K562 (cell line): Measurements from ENCODE around the gene NEMF. TPM values are rescaled to one million over a fixed set of nuclear protein-coding genes. Genes with fewer than 3 reads are reported as not detected.
A peak's percentile ranks its signal among the peaks of the same experiment; 100 is the strongest.
"Not testable (repeated sequence)": the region's sequence is repeated elsewhere in the genome, so short reads cannot be mapped to it uniquely, and the experiment has no call there.

Source experiments
- ATAC-seq: fragments of 200-7000 bp; cut with Tn5 transposase; 3 replicates; pipeline ENCODE4 v1.9.1; 2020; ENCODE audit warnings: moderate library complexity
- BruUV-seq: library from RNA; stranded (reverse); fragments of 400-500 nt; replicated peaks from 2 replicates; lab custom pipeline; 2021; lab: Mats Ljungman, UMichigan
- CTCF ChIA-PET: fragments of 300-600 bp; formaldehyde crosslinking; extraction: SDS; loops from one replicate; lab custom pipeline; 2021; ENCODE audit warnings: low intra/inter-chr PET ratio; lab: Yijun Ruan, JAX
- POLR2A ChIA-PET: fragments of 300-600, 350-650 bp; sonication (Branson Sonifier 250); formaldehyde crosslinking; extraction: SDS; loops from one replicate; lab custom pipeline; 2021; ENCODE audit warnings: antibody characterized with exemption, inconsistent platforms; lab: Yijun Ruan, JAX
- DNase-seq, 4 experiments: peaks; one replicate each; pipeline versions ENCODE4 v3.0.0 to v3.0.0-alpha.2; 2011 to 2018; ENCODE audit warnings: low spot score in 3 of 4, mixed read lengths in 3 of 4; ENCODE audit errors: extremely low read depth in 1 of 4
- FAIRE-seq: peaks from 2 replicates; lab custom pipeline; 2011; peaks lifted over from hg19 to GRCh38; lab: Jason Lieb, UNC
- H2AFZ ChIP-seq: 2 replicates; pipeline ENCODE4 v1.6.0; 2011; ENCODE audit warnings: low read depth, low read length, control low read depth, inconsistent platforms
- H3K27ac ChIP-seq: fragments of 200-600 bp; 3 replicates; pipeline ENCODE4 v1.8.0; 2011; ENCODE audit warnings: low read depth, mild to moderate bottlenecking, control low read depth, inconsistent platforms, low read length, moderate library complexity, mixed read lengths; ENCODE audit errors: extremely low read depth
- H3K27me3 ChIP-seq, 2 experiments: fragments of 300-600 bp in 1 of 2; 2 replicates in 1 of 2; 3 replicates in 1 of 2; pipeline versions ENCODE4 v1.6.0 to v1.8.0; 2011; ENCODE audit warnings: inconsistent platforms in 2 of 2, low read length in 2 of 2, mild to moderate bottlenecking in 1 of 2, mixed read lengths in 1 of 2, moderate library complexity in 1 of 2; ENCODE audit not compliant: control insufficient read depth in 2 of 2, insufficient read depth in 2 of 2
- H3K36me3 ChIP-seq: fragments of 300-600 bp; 3 replicates; pipeline ENCODE4 v1.8.0; 2011; ENCODE audit warnings: mild to moderate bottlenecking, low read length, inconsistent platforms; ENCODE audit not compliant: control insufficient read depth, insufficient read depth
- H3K4me1 ChIP-seq, 2 experiments: fragments of 200-600 bp in 1 of 2; replicated peaks in 1 of 2; 2 replicates in 1 of 2; 3 replicates in 1 of 2; pipeline versions ENCODE4 v1.5.1 to v1.8.0; 2011; ENCODE audit warnings: inconsistent platforms in 2 of 2, low read length in 2 of 2, mild to moderate bottlenecking in 1 of 2, mixed read lengths in 1 of 2, moderate library complexity in 1 of 2; ENCODE audit not compliant: control insufficient read depth in 2 of 2, insufficient read depth in 2 of 2
- H3K4me2 ChIP-seq: 2 replicates; pipeline ENCODE4 v1.6.1; 2011; ENCODE audit warnings: low read length, control low read depth, inconsistent platforms, mixed read lengths; ENCODE audit not compliant: insufficient read depth
- H3K4me3 ChIP-seq: fragments of 200-600 bp; sonication (generic), shearing (Covaris generic); 2 replicates; pipeline ENCODE4 v1.5.1; 2016; ENCODE audit warnings: control low read depth, inconsistent platforms
- H3K79me2 ChIP-seq: fragments of 200-600 bp; 3 replicates; pipeline ENCODE4 v1.8.0; 2011; ENCODE audit warnings: low read length, inconsistent platforms; ENCODE audit not compliant: control insufficient read depth, insufficient read depth
- H3K9ac ChIP-seq, 2 experiments: 2 replicates each; pipeline versions ENCODE4 v1.6.0 to v1.6.1; 2011; ENCODE audit warnings: low read depth in 2 of 2, low read length in 2 of 2, control low read depth in 1 of 2, inconsistent platforms in 1 of 2, mild to moderate bottlenecking in 1 of 2, mixed read lengths in 1 of 2; ENCODE audit not compliant: insufficient read depth in 1 of 2
- H3K9me1 ChIP-seq: one replicate; pipeline ENCODE4 v1.6.0; 2011; ENCODE audit warnings: inconsistent platforms, mild to moderate bottlenecking, low read length, moderate library complexity; ENCODE audit not compliant: control insufficient read depth, insufficient read depth
- H3K9me3 ChIP-seq: replicated peaks from 2 replicates; pipeline ENCODE4 v1.5.1; 2011; ENCODE audit warnings: low read depth, low read length, inconsistent platforms; ENCODE audit not compliant: control insufficient read depth, insufficient read depth
- H4K20me1 ChIP-seq: replicated peaks from 2 replicates; pipeline ENCODE4 v1.6.1; 2011; ENCODE audit warnings: low read length, inconsistent platforms, mixed read lengths; ENCODE audit not compliant: control insufficient read depth, insufficient read depth
- CEBPB ChIP-seq: fragments of 450-650 bp; IDR thresholded peaks from 2 replicates; pipeline ENCODE4 v1.6.1; 2016; ENCODE audit warnings: missing genetic modification characterization, missing compliant biosample characterization
- CEBPG ChIP-seq, 3 experiments: fragments of 200-800 bp in 1 of 3; sonication (Bioruptor generic) in 1 of 3; sonication (generic) in 1 of 3; formaldehyde crosslinking in 1 of 3; IDR thresholded peaks in 2 of 3; conservative IDR thresholded peaks in 1 of 3; 2 replicates each; pipeline versions ENCODE4 v1.6.1 to v1.8.0; 2016 to 2022; ENCODE audit warnings: missing compliant biosample characterization in 2 of 3, missing genetic modification characterization in 2 of 3, mild to moderate bottlenecking in 1 of 3, missing genetic modification reagents in 1 of 3
- WGBS: fragments of 100-300 bp; shearing (Covaris generic); methylation state at CpG from one replicate; pipeline ENCODE4 v1.1.6; 2016; ENCODE audit warnings: low coverage, mixed read lengths; ENCODE audit not compliant: insufficient coverage; ENCODE audit errors: missing lambda C conversion rate; 5-methylcytosine and 5-hydroxymethylcytosine counted together
- in situ Hi-C: fragments of 300-500 bp; cut with MboI; formaldehyde crosslinking; loops from 4 replicates; pipeline ENCODE4 v1.15.0; 2018; ENCODE audit warnings: inconsistent platforms, mixed read lengths
- intact Hi-C: fragments of 100-400 bp; cut with micrococcal nuclease; formaldehyde crosslinking; loops from 2 replicates; pipeline ENCODE4 v1.14.2; 2022
- polyA plus RNA-seq, 8 experiments: library from polyadenylated mRNA; depleted of rRNA in 4 of 8; stranded (reverse) in 5 of 8; unstranded in 3 of 8; fragments of >200 nt; fragmentation: Nextera tagmentation in 2 of 8; fragmentation: Illumina TruSeq in 1 of 8; extraction: Ambion mirVana in 2 of 8; extraction: Trizol in 1 of 8; gene quantifications; 2 replicates each; pipeline versions ENCODE4 v1.2.1 to v1.2.3, GENCODE V29; 2011 to 2014; ENCODE audit warnings: inconsistent platforms in 1 of 8, missing spikeins in 1 of 8
- total RNA-seq, 7 experiments: library from RNA; depleted of rRNA in 6 of 7; stranded (reverse); fragments of >200 nt in 6 of 7; fragmentation: Illumina TruSeq in 2 of 7; extraction: Trizol in 2 of 7; gene quantifications; 2 replicates each; pipeline versions ENCODE4 v1.2.1 to v1.2.3, GENCODE V29; 2011 to 2021; ENCODE audit warnings: low replicate concordance in 1 of 7

NEMF gene
- total and polyA plus RNA-seq, 9 of the 15 experiments (the other 6 are each of a cell fraction or from before 2014, with no cell fraction given), result 38.8 to 94.4 (median 61.0) TPM

GRCh38 chr14:49894214-49895107 lies 41.9 kb upstream of the NEMF start:
- FAIRE-seq, result peak; percentile 69
- H2AFZ ChIP-seq; ATAC-seq; DNase-seq; H3K9me1 ChIP-seq; H3K27me3 ChIP-seq; H3K9me3 ChIP-seq; BruUV-seq; CTCF ChIA-PET; in situ Hi-C loops; H3K4me1 ChIP-seq; TF ChIP-seq CEBPG (CRISPR knock-in tag; IDR thresholded peaks at IDR 0.05): not testable (repeated sequence)
- WGBS, result 0% methylated on average over 7 of the region's 8 CpGs
- intact Hi-C loops, result loop anchor here (5.0 kb wide), 1 partner anchor 78 kb away; no protein-coding TSS in a partner anchor
- H3K27ac ChIP-seq, result peak overlapping the region; percentile 95
- H3K4me3 ChIP-seq, result peak overlapping the region; percentile 75
- TF ChIP-seq CEBPB (peak; percentile 72), CEBPG (tag; conservative IDR thresholded peaks at IDR 0.05 in 1 of 2, IDR thresholded peaks at IDR 0.05 in 1 of 2) (peak; percentile 34 to 68; a peak in 3 of 4 replicates)
- peaks cover 68% of the 10 kb centered on the region for H3K79me2 ChIP-seq
- H3K9ac ChIP-seq, result peak overlapping the region; percentile 87 to 99
- H3K4me2 ChIP-seq, result peak overlapping the region; percentile 92
- H3K36me3 ChIP-seq, result peaks cover 26% of the 10 kb centered on the region
- POLR2A ChIA-PET, result interaction anchor here (1.2 to 1.8 kb wide), 3 partner anchors 9 to 27 kb away, joined by 3 to 5 read pairs (median 4); no protein-coding TSS in a partner anchor
- peaks cover 12% of the 10 kb centered on the region; the same call in 1 of the 2 replicates for H4K20me1 ChIP-seq
